OCI-LY7 (cell line): ENCODE data around the gene SNAPC2. TPM values are rescaled to one million over a fixed set of nuclear protein-coding genes. Genes with fewer than 3 reads are reported as not detected.
"Not testable (repeated sequence)": the region's sequence is repeated elsewhere in the genome, so short reads cannot be mapped to it uniquely, and the experiment has no call there.

Source experiments
- BruUV-seq: library from RNA; stranded (reverse); fragments of 400-500 nt; replicated peaks from 2 replicates; lab custom pipeline; 2021; lab: Mats Ljungman, UMichigan
- CTCF ChIA-PET: fragments of 300-600 bp; sonication (Branson Sonifier 250); formaldehyde crosslinking; loops from one replicate; lab custom pipeline; 2022; ENCODE audit warnings: antibody characterized with exemption; ENCODE audit not compliant: unreplicated experiment; lab: Charles Lee
- POLR2A ChIA-PET: fragments of 300-600 bp; sonication (Branson Sonifier 250); formaldehyde crosslinking; loops from one replicate; lab custom pipeline; 2022; ENCODE audit warnings: antibody characterized with exemption; lab: Charles Lee
- DNase-seq: peaks from one replicate; pipeline ENCODE4 v3.0.0-alpha.2; 2015; ENCODE audit warnings: low spot score
- H2AFZ ChIP-seq: fragments of 200-600 bp; sonication (generic), shearing (Covaris generic); 2 replicates; pipeline ENCODE4 v1.6.1; 2014; ENCODE audit warnings: mild to moderate bottlenecking, antibody characterized with exemption, low read length, moderate library complexity
- H3K27ac ChIP-seq: fragments of 200-600 bp; sonication (generic); 2 replicates; pipeline ENCODE4 v1.5.1; 2014; ENCODE audit warnings: mixed run types, low read depth, mild to moderate bottlenecking, moderate library complexity, low read length, inconsistent platforms; ENCODE audit not compliant: poor library complexity, severe bottlenecking
- H3K36me3 ChIP-seq: fragments of 200-600 bp; sonication (generic); 2 replicates; pipeline ENCODE4 v1.6.1; 2014; ENCODE audit warnings: mild to moderate bottlenecking, antibody characterized with exemption, low read length, moderate library complexity, mixed read lengths; ENCODE audit not compliant: insufficient read depth
- H3K4me1 ChIP-seq: fragments of 200-600 bp; sonication (generic); 2 replicates; pipeline ENCODE4 v1.5.1; 2014; ENCODE audit warnings: mild to moderate bottlenecking, low read length; ENCODE audit not compliant: insufficient read depth, poor library complexity, severe bottlenecking
- H3K4me2 ChIP-seq: fragments of 200-600 bp; sonication (generic); 2 replicates; pipeline ENCODE4 v1.6.1; 2014; ENCODE audit warnings: mild to moderate bottlenecking, low read length
- H3K4me3 ChIP-seq: fragments of 200-600 bp; sonication (generic); 2 replicates; pipeline ENCODE4 v1.5.1; 2014; ENCODE audit warnings: mild to moderate bottlenecking, low read depth, low read length; ENCODE audit not compliant: poor library complexity, severe bottlenecking
- H3K79me2 ChIP-seq: fragments of 200-600 bp; sonication (generic); 2 replicates; pipeline ENCODE4 v1.6.1; 2016; ENCODE audit warnings: low read depth, mild to moderate bottlenecking, low read length, moderate library complexity, mixed read lengths; ENCODE audit not compliant: insufficient read depth
- H3K9me2 ChIP-seq: fragments of 200-600 bp; sonication (generic); 2 replicates; pipeline ENCODE4 v1.6.1; 2016; ENCODE audit warnings: mild to moderate bottlenecking, low read length, mixed read lengths; ENCODE audit not compliant: insufficient read depth
- H3K9me3 ChIP-seq: fragments of 200-600 bp; sonication (generic); 2 replicates; pipeline ENCODE4 v1.6.1; 2014; ENCODE audit warnings: mild to moderate bottlenecking, mixed run types, low read length, mixed read lengths
- H4K20me1 ChIP-seq: fragments of 200-600 bp; sonication (generic); 2 replicates; pipeline ENCODE4 v1.6.1; 2014; ENCODE audit warnings: mild to moderate bottlenecking, antibody characterized with exemption, low read length, moderate library complexity, mixed read lengths; ENCODE audit not compliant: insufficient read depth
- EZH2phosphoT487 ChIP-seq: fragments of 200-600 bp; sonication (generic); IDR thresholded peaks from 2 replicates; pipeline ENCODE4 v1.6.1; 2018; ENCODE audit warnings: low read depth, borderline replicate concordance, mild to moderate bottlenecking, mixed run types, antibody characterized with exemption, low read length, moderate library complexity, mixed read lengths
- intact Hi-C: fragments of 100-400 bp; cut with micrococcal nuclease; formaldehyde crosslinking; loops from one replicate; pipeline ENCODE4 v1.10.0; 2022; ENCODE audit not compliant: unreplicated experiment
- total RNA-seq, 2 experiments: library from RNA; depleted of rRNA in 1 of 2; stranded (reverse); fragments of >200 nt in 1 of 2; shearing (Covaris generic) in 1 of 2; gene quantifications; 2 replicates each; pipeline ENCODE4 v1.2.3, GENCODE V29; 2014 to 2022
- TF ChIP-seq, protein P1 (sequence below): fragments of 200-600 bp; sonication (generic); conservative IDR thresholded peaks from 2 replicates; pipeline ENCODE4 v1.5.1; 2014; ENCODE audit warnings: mild to moderate bottlenecking, antibody characterized with exemption, low read length, moderate library complexity, mixed read lengths

SNAPC2 gene
- total RNA-seq, 2 experiments from 2014 or later = 4.9 to 8.2 TPM

DNA sequence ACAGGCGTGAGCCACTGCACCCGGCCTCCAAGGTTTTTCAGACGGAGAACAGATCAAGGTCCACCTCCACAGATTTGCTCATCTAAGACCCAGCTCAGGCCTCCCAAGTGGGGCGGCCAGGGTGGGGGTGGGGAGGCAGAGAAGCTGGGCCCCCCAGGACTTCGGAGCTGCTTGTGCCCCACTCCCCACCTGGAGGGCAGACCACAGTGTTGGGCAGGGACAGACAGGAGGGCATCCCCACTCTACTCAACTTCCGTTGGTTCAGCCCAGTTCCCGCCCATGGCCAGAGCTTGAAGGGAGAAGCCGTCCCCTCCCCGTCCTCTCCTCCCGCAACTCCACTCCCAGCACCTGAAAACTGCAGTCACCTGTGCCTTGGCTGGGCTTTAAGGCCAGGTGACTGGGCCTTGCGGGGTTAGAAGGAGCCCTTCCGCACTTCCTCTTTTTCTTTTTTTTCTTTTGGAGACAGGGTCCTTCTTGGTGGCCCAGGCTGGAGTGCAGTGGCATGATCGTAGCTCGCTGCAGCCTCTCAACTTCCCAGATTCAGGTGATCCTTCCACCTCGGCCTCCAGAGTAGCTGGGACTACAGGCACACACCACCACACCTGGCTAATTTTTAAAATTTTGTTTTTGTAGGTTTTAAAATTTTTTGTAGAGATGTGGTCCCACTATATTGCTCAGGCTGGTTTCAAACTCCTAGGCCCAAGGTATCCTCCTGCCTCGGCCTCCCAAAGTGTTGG is 32.6 kb upstream of the SNAPC2 start:
- Histone ChIP-seq H3K4me1 (no peaks in the 10 kb centered on the region), H3K4me3 (no peak overlapping the region), H3K9me2 (no peaks in the 10 kb centered on the region), H3K27ac (no peak overlapping the region), H4K20me1 (no peaks in the 10 kb centered on the region), H3K9me3 (no peaks in the 10 kb centered on the region), H2AFZ (no peak overlapping the region), H3K4me2 (no peak overlapping the region), H3K79me2 (no peaks in the 10 kb centered on the region), H3K36me3 (no peaks in the 10 kb centered on the region)
- ChIA-PET CTCF (no interaction called here), POLR2A (interaction anchor here (0.6 kb wide), 1 partner anchor 19 kb away, joined by 3 read pairs; no protein-coding TSS in a partner anchor)
- no TSS peak for BruUV-seq
- no peak for DNase-seq
- TF ChIP-seq, protein P1, sequence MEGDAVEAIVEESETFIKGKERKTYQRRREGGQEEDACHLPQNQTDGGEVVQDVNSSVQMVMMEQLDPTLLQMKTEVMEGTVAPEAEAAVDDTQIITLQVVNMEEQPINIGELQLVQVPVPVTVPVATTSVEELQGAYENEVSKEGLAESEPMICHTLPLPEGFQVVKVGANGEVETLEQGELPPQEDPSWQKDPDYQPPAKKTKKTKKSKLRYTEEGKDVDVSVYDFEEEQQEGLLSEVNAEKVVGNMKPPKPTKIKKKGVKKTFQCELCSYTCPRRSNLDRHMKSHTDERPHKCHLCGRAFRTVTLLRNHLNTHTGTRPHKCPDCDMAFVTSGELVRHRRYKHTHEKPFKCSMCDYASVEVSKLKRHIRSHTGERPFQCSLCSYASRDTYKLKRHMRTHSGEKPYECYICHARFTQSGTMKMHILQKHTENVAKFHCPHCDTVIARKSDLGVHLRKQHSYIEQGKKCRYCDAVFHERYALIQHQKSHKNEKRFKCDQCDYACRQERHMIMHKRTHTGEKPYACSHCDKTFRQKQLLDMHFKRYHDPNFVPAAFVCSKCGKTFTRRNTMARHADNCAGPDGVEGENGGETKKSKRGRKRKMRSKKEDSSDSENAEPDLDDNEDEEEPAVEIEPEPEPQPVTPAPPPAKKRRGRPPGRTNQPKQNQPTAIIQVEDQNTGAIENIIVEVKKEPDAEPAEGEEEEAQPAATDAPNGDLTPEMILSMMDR = no peak
- no peak for TF ChIP-seq EZH2phosphoT487
- intact Hi-C loops = no loop called here

DNA sequence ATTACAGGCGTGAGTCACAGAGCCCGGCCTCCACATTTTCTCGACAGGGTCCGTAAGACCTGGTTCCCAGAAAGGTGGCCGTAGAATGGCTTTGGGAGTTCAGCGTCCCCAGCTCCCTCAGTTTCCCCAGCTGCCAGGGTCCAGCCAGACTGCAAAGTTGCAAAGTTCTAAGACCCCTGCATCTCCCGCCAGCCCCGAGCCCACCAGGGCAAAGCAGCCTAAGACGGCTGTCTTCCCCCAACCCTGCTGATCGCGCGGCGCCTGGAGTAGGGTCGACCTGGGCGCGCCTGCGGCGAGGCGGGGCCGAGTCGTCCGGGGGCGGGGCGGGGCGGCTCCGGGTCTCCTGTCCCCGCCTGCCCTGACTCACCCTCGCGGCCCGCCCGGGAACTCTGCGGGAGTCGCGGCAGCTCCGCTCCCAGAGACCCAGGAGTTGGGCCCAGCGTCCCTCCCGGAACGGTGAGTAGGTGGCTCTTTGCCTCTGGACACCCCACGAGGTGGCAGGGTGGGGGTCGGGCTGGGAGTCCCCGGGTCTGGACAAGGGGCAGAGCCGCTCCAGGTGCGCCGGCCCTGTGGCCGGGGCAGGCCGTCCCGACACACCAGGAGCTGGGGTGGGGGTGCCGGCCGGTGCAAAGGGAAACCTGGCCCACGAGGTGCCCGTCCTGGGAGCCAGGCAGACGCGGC is 31.9 kb upstream of the SNAPC2 start, which contains the start of gene LRRC8E:
Gene LRRC8E, plus strand, starts transcription at position 366 of the 681 bp plus-strand sequence. CDS start 7,094 bp downstream, outside the sequence.
- H3K9me3 ChIP-seq = no peaks in the 10 kb centered on the region
- intact Hi-C loops = no loop called here
- H3K9me2 ChIP-seq = no peaks in the 10 kb centered on the region
- DNase-seq = no peak
- no peak within 1 kb of the TSS for H2AFZ ChIP-seq
- TF ChIP-seq EZH2phosphoT487 = no peak
- no peak within 1 kb of the TSS for H3K4me3 ChIP-seq
- no peak within 1 kb of the TSS for H3K4me2 ChIP-seq
- H3K4me1 ChIP-seq = no peaks in the 10 kb centered on the region
- no peaks in the 10 kb centered on the region for H4K20me1 ChIP-seq
- no peaks in the 10 kb centered on the region for H3K36me3 ChIP-seq
- BruUV-seq = no TSS peak
- CTCF ChIA-PET = no interaction called here
- no peak within 1 kb of the TSS for H3K27ac ChIP-seq
- no peaks in the 10 kb centered on the region for H3K79me2 ChIP-seq
- POLR2A ChIA-PET = no interaction called here

DNA sequence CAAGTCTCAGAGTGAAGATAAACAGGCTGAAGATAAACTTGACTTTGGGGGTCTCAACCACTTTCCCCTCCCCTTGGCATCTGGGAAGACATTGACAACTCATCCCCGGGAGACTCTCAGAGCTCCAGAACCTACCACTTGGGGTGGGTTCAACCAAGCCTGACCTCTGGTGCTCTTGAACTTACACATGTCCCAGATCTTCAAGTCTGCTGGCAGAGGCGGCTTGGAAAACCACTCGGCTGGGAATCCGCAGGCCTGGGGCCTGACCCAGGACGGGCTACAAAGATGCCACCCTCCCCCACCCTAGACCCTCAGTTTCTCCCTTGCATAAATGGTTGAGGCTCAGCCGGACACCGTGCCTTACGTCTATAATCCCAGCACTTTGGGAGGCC is 31.3 kb upstream of the SNAPC2 start:
- BruUV-seq = no TSS peak

DNA sequence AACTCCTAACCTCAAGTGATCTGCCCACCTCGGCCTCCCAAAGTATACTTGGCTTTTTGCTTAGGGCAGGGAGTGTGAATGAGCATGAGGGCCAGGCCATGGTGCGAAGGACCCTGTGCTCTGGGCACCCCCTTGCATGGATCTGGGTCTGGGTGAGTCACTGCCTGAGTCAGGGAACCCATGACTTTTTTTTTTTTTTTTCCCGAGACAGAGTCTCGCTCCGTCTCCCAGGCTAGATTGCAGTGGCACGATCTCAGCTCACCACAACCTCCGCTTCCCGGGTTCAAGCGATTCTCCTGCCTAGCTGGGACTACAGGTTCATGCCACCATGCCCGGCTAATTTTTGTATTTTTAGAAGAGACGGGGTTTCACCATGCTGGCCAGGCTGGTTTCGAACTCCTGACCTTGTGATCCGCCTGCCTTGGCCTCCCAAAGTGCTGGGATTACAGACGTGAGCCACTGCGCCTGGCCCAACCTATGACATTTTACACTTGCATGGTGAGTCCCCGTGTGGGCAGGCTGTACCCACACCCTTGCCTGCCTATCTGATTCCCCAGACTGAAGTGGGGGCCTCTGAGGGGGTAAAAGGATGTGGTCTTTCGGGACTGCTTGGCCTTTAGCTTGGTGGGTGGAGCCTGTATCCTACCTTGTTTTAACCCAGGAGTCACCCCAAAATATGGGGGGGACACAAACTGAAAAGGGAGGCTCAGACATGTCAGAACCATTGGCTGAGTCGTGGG is 26.6 kb upstream of the SNAPC2 start:
- H3K4me3 ChIP-seq, H3K9me3 ChIP-seq, H3K9me2 ChIP-seq, DNase-seq, H3K79me2 ChIP-seq, H3K27ac ChIP-seq, H3K36me3 ChIP-seq, intact Hi-C loops, CTCF ChIA-PET, H3K4me2 ChIP-seq, H3K4me1 ChIP-seq, H4K20me1 ChIP-seq, BruUV-seq, H2AFZ ChIP-seq: not testable (repeated sequence)
- POLR2A ChIA-PET = interaction anchor here (0.6 kb wide), 1 partner anchor 549 kb away, joined by 3 read pairs; no protein-coding TSS in a partner anchor

More for the DNA sequence above, 31.3 kb upstream of the SNAPC2 start:
- H3K9me2 ChIP-seq = no peaks in the 10 kb centered on the region
- H4K20me1 ChIP-seq = no peaks in the 10 kb centered on the region
- H3K4me1 ChIP-seq = no peaks in the 10 kb centered on the region
- DNase-seq = no peak
- no peak overlapping the region for H3K4me2 ChIP-seq
- CTCF ChIA-PET = no interaction called here
- no peaks in the 10 kb centered on the region for H3K79me2 ChIP-seq
- no peak for TF ChIP-seq EZH2phosphoT487
- TF ChIP-seq, protein P1 = no peak
- no peak overlapping the region for H3K27ac ChIP-seq
- no peaks in the 10 kb centered on the region for H3K36me3 ChIP-seq
- intact Hi-C loops = no loop called here
- no peak overlapping the region for H3K4me3 ChIP-seq
- H3K9me3 ChIP-seq = no peaks in the 10 kb centered on the region
- POLR2A ChIA-PET = no interaction called here
- no peak overlapping the region for H2AFZ ChIP-seq
